NCI-H1436 treated with DMSO at 0.1 percent for 48 hours (cell line): Measurements from ENCODE around the gene SHCBP1L.

Experiments used
- DNase-seq: peaks from one replicate; lab custom pipeline; 2025; lab: John Stamatoyannopoulos, UW

SHCBP1L gene

GRCh38 chr1:182952677-182953444, at the start of gene SHCBP1L:
TSS of gene SHCBP1L (minus strand) at chr1:182953166. CDS start at chr1:182953133, 33 bp downstream.
- DNase-seq = no peak

GRCh38 chr1:183002267-183002666, 49.3 kb upstream of the SHCBP1L start:
- no peak for DNase-seq

GRCh38 chr1:183000167-183000962, 47.4 kb upstream of the SHCBP1L start:
- DNase-seq = no peak

GRCh38 chr1:182998482-182998881, 45.5 kb upstream of the SHCBP1L start:
- no peak for DNase-seq

GRCh38 chr1:182996816-182997215, 43.9 kb upstream of the SHCBP1L start:
- DNase-seq = no peak

- DNase-seq = no peak
These were observed 42.9 kb upstream of the SHCBP1L start for GRCh38 chr1:182995894-182996293.

GRCh38 chr1:182993746-182994145, 40.8 kb upstream of the SHCBP1L start:
- DNase-seq = no peak

- DNase-seq = no peak
These were observed 37.6 kb upstream of the SHCBP1L start for GRCh38 chr1:182990413-182991144.

GRCh38 chr1:182985876-182986275, 32.9 kb upstream of the SHCBP1L start:
- DNase-seq = no peak

- DNase-seq = no peak
These were observed 31.7 kb upstream of the SHCBP1L start for GRCh38 chr1:182984621-182985020.

- no peak for DNase-seq
These were observed 31.2 kb upstream of the SHCBP1L start for GRCh38 chr1:182984138-182984537.

GRCh38 chr1:182978151-182978853, 25.3 kb upstream of the SHCBP1L start:
- DNase-seq = no peak

GRCh38 chr1:182977480-182977879, 24.5 kb upstream of the SHCBP1L start:
- DNase-seq = no peak

GRCh38 chr1:182974506-182975191, 21.7 kb upstream of the SHCBP1L start:
- DNase-seq = no peak

- no peak for DNase-seq
These were observed 19.9 kb upstream of the SHCBP1L start for GRCh38 chr1:182972829-182973228.

GRCh38 chr1:182972231-182972630, 19.3 kb upstream of the SHCBP1L start:
- no peak for DNase-seq

- no peak for DNase-seq
These were observed 18.3 kb upstream of the SHCBP1L start for GRCh38 chr1:182971219-182971618.

- DNase-seq = no peak
These were observed 16.1 kb upstream of the SHCBP1L start for GRCh38 chr1:182968836-182969734.

- DNase-seq = no peak
These were observed 15.3 kb upstream of the SHCBP1L start for GRCh38 chr1:182968151-182968741.

- DNase-seq = no peak
These were observed 12.9 kb upstream of the SHCBP1L start for GRCh38 chr1:182965861-182966260.
